CD4-positive, alpha-beta T cell treated with Interleukin-1 beta for 1 hour (primary cell): ENCODE results near the gene CUEDC2.

Experiments used
- DNase-seq, 2 donors: peaks; one replicate each; pipeline ENCODE4 v3.0.0-alpha.2; 2020 to 2022

Gene CUEDC2

DNA sequence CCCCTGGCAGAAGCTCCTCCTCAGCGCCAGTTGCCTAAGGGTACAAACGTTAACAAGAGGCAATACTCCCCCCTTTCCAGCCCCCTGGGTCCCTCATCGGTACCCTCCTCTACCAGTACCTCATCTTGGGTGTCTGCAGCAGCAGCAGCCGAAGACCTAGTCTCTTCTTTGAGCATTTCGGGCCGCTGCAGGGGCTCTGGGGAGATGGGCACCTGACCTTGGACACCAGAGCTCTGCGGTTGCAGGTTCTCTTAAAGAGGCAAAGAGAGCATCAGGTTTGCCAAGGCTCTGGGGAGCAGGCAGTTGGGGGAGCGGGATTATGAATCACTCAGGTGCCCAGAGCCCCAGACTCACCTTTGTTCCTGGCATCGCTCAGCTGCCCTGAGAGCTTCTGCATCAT lies 8.2 kb downstream of the CUEDC2 start:
- no peak for DNase-seq

- no peak for DNase-seq
Measured at GRCh38 chr10:102423372-102423968, 8.9 kb downstream of the CUEDC2 start.

DNA sequence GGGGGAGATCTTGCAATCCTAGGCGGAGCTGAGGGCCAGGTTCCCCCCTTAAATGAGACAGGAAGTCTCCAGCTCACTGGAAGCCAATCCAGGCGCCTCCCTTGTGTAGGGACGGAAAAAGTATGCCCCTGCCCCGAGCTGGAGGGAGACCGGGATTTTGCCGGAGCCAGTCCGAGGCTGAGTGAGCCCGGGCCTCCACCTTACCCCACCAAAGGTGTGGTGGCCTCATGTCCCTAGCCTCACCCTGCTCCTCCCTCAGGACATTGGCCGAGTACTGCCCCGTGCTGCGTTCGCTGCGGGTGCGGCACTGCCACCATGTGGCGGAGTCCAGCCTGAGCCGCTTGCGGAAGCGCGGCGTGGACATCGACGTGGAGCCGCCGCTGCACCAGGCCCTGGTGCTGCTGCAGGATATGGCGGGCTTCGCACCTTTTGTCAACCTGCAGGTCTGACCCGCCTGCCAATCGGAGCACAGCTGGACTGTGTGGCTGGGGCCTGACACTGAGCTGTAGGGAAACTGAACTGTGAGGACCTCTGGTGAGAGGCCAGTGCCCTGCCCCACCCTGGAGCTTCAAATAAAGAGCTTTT lies 9.7 kb downstream of the CUEDC2 start:
- DNase-seq: peak; percentile 57 to 72

DNA sequence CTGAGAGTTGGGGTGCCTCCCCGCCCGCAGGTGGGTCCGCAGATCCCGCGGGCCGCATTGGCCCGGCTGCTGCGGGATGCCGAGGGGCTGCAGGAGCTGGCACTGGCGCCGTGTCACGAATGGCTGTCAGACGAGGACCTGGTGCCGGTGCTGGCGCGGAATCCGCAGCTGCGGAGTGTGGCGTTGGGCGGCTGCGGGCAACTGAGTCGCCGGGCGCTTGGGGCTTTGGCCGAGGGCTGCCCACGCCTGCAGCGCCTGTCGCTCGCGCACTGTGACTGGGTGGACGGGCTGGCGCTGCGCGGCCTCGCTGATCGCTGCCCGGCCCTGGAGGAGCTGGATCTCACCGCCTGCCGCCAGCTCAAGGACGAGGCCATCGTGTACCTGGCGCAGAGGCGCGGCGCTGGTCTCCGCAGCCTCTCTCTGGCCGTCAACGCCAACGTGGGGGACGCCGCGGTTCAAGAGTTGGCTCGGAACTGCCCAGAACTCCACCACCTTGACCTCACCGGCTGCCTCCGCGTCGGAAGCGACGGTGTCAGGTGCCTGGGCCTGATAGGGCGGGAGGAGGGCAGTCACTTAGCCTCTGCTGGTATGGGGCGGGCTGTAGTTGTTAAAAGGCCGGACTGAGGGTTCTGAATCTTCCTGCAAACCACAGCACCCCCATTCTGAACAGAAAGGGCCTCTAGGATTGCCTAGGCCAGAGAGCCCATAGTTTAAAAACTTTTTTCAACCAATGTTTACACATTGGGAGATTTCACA lies 10.4 kb downstream of the CUEDC2 start:
- DNase-seq: peak in 1 of 2 donors; percentile 25

DNA sequence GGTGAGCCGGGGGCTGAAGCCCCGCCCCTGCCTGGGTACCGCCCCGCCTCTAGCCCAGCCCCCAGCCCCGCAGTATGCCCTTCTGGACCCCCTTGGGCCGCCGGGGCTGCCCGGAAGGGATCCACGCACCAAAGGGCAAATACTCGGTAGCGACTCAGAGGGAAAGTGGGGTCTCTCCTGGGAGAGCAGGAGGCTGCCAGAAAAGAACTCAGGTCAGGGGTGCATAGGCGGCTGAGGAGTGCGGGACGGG lies 10.9 kb downstream of the CUEDC2 start:
- DNase-seq: no peak

DNA sequence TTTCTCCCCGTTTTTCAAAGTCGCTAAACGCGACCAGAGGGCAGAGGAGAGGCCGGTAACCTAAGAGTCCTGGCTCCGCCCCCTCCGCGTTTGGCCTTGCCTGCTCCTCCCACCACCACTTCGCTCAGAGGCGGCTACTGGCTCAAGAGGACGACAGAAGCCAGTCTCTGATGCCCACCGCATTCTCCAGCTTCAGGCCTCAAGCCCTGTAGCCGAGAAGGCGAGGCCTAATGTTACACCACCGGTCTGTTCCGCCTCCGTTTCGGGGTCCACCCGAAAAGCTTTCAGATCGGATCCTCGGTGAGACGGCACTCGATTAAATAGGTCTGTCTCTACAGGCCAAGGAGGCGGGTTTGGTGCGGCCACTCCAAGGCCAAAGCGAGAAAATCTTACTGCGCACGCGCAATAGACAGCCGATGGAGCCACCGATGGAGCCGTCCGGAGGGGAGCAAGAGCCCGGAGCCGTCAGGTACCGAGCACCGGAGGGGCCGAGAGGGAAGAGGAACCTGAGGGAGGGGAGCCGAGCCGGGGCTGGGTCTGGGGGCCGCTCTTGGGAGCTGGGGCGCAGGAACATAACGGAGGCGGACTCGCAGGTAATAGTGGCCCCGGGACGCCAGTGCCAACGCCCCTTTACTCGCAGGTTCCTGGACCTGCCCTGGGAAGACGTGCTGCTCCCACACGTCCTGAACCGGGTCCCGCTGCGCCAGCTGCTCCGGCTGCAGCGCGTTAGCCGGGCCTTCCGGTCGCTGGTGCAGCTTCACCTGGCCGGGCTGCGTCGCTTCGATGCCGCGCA lies 11.5 kb downstream of the CUEDC2 start, which contains the start of gene FBXL15:
TSS of gene FBXL15 (plus strand) at position 123 of the 793 bp plus-strand sequence. CDS start at position 417, 294 bp downstream.
- peak; percentile 95 to 97 for DNase-seq

DNA sequence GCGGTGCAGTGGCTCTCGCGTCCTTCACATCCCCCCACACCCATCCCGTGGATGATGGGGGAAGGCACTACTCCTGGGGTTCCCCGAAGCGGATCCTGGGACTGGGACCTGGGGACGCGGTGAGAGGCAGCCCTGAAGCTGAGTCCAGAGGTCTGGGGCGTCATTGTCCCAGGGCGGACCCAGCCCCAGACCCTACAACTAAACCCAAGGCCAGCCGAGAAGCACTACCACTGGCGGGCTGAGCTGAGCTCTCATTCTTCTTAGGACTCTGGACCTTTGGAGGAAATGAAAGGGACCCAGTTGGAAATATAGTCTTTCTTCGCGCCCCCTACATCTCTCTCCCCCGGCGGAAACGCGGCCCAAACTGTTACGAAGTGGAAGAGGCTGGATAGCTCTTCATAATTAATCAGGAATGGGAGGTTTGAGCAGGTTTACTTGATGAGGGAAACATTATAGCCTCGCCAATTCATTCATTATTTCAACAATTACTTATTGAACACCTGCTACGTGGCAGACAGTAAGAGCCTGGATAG lies 12.1 kb downstream of the CUEDC2 start:
- DNase-seq: no peak

- peak; percentile 61 to 74 for DNase-seq
Measured at GRCh38 chr10:102419269-102420180, 12.8 kb downstream of the CUEDC2 start.

DNA sequence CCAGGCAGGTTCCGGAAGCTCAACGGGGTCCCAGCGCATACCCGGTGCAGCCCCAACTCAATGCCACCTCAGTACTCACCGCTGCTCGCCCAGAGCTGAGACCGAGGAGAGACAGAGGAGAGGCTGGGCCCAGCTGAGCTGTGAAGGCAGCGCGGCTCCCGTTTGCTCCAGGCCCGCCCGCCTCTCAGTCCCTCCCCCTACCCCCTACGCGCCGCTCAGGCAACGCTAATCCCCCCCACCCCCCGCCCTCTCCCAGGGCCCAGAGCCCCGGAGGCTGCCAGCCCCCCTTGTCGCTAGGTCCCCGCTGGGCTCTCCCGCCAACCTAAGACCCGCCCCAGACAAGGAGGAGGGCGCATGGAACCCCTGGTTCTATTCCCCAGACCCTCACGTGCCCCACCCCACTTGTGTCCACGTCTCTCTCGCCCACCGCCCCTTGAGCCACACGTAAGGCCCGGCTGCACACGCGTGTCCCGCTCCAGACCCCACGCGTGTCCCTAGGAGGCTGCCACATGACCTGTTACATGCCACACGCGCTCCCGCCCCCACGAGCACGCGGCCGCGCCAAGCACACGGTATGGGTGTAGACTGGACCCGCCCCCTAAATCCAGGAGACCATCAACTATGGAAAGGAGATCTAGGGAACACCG lies 13.6 kb downstream of the CUEDC2 start, which contains the start of gene PSD:
TSS of gene PSD (minus strand) at position 164 of the 647 bp plus-strand sequence. CDS start 1,747 bp downstream, outside the sequence.
- no peak for DNase-seq

DNA sequence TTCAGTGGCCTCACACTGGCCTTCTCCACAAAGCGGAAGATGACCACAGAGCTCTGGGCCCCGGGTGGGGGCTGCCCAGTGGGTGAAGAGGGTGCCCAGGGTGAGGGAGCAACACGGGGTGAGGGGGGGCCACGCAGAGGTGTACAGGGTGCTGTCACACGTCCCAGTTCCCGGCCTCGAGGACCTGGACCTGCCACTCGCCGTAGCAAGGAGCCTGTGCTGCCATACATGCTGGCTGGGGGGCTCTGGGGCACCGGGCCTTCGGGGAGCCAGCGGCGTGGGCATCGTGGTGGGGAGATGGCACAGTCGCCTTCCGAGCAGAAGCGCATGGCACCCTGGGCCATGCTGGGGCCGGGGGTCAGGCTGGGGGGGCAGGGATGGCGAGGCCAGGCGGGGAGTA lies 15.7 kb downstream of the CUEDC2 start:
- no peak for DNase-seq

- no peak for DNase-seq
Measured at GRCh38 chr10:102416283-102416682, 16.1 kb downstream of the CUEDC2 start.

DNA sequence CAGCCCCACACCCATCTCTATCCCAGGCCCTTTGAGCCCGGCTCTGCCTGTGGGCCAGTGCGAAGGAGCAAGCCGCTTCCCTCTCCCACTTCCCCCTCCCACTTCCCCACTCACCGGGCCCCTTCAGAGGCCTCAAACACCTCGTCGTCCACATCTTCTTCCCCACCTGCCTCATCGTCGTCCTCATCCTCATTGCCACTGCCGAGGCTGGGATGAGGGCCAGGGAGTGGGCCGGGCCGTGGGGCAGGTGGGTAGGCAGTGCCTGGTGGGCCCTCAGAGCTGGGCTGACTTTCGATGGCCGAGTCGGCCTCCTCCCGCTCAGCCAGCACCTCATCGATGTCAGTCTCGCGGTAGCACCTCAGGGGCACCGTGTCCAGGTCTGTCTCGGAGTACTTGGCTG lies 17.6 kb downstream of the CUEDC2 start:
- no peak for DNase-seq

- no peak for DNase-seq
Measured at GRCh38 chr10:102413806-102414561, 18.4 kb downstream of the CUEDC2 start.

- DNase-seq: peak; percentile 53 to 61
Measured at GRCh38 chr10:102413053-102413705, 19.2 kb downstream of the CUEDC2 start.

DNA sequence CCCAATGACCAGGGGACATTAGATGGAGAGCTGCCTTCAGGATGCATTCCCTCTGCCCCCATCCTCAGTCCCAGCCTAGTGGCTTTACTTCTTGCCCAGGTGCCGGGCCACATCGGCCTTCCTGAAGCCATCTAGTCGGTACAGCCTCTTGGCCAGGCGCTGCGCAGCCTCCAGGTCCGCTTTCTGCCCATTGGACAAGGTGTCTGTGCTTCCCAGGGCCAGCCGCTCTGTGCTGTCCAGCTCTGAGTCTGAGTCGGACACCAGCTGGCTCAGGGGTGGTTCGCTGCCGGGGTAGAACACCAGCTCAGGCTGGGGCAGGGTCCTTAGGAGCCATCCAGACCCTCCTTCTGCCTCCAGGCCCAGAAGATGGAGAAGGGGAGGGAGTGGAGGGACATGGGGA lies 20.1 kb downstream of the CUEDC2 start:
- no peak for DNase-seq

DNA sequence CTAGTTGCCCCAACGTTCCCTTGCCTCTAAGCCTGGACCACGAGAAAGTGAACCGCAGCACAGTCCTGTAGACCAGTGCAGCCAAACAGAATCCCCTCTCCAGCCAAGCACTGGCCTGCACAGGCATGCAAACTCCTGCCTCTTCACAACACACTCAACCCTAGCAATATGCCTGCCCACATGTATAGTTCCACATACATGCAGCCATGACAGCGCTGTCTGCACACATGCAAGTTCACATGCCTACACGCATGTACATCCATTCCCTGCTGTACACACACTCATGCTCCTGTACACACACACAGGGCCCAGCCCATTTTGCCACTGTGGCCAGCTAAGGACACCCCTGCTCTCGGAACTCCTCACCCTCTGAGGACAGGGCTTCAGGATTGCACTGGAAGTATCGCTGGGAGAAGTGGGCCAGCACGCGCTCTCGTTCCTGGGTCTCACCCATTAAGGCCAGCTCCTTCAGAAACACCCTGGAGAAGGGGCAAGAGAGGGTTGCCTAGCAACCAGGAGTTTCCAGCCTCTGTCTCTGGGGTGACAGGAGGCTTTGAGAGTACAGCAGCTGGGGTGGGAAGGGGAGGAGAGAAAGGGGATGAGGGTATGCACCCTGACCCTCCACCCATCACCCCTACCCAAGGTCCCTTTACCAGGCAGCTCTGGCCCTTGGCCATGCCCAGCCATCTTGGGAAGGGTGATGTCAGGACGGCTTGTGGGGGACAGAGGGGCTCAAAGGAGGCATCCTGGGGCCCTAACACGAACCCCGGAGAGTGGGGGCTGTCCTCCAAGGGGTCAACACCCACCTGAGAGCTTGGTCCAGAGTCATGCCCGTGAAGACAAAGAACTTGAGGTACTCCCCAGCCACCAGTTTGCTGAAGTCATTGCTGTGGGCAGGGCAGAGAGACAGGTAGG lies 20.8 kb downstream of the CUEDC2 start:
- DNase-seq: no peak

GRCh38 chr10:102410429-102411073 lies 21.8 kb downstream of the CUEDC2 start:
- DNase-seq: peak; percentile 50 to 57

DNA sequence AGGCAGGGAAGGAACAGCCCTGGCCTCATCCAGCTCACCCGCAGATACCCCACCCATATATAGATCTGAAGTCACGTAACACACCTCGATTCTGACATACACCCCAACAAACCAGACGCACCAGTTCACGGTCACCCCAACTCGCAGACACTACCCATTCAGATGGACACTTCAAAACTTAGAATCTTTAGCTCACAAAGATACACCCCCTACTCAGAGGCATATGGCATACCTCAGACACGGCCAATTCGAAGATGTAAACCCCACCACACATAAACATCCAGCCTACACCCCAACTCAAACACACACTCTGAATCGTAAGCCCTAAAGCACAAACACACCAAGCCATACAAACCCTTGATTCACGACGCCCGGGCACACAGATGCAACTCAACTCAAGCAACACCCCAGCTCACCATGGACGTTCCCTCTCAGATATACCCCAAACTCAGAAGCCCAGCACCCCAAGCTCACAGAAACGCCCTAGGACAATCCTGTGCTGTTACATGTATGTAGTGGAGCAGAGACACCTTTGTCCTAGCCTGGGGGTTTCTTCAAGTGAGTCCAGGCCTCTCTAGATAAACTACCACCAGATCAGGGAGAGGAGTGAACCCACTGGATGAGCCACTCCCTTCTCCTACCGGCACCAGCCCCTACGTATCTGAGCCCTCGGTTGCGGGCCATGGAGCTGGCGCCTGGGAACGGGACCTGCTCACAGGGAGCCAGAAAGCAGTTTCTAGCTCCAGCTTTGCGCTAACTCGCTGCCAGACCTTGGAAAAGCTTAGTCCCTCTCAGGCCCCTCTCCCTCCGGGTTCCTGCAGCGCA lies 22.6 kb downstream of the CUEDC2 start:
- DNase-seq: no peak
